HepG2 (cell line): Measurements from ENCODE around the gene BIRC5. TPM values are rescaled to one million over a fixed set of nuclear protein-coding genes. Genes with fewer than 3 reads are reported as not detected.
A peak's percentile ranks its signal among the peaks of the same experiment; 100 is the strongest.

Source experiments
- ATAC-seq: fragments of 200-7000 bp; cut with Tn5 transposase; 3 replicates; pipeline ENCODE4 v1.9.1; 2020; ENCODE audit warnings: mild to moderate bottlenecking, moderate library complexity
- BruUV-seq: library from RNA; stranded (reverse); fragments of 400-500 nt; replicated peaks from 2 replicates; lab custom pipeline; 2021; lab: Mats Ljungman, UMichigan
- CTCF ChIA-PET: fragments of 300-600 bp; formaldehyde crosslinking; extraction: SDS; loops from one replicate; lab custom pipeline; 2021; ENCODE audit warnings: low total read pairs, inconsistent platforms, low intra/inter-chr PET ratio; lab: Yijun Ruan, JAX
- POLR2A ChIA-PET: fragments of 350-600 bp; sonication (Branson Sonifier 250); formaldehyde crosslinking; loops from one replicate; lab custom pipeline; 2020; ENCODE audit warnings: antibody characterized with exemption, inconsistent platforms; lab: Yijun Ruan, JAX
- DNase-seq: peaks from one replicate; pipeline ENCODE4 v3.0.0-alpha.2; 2015; ENCODE audit warnings: low spot score
- FAIRE-seq: peaks from 3 replicates; lab custom pipeline; 2011; peaks lifted over from hg19 to GRCh38; lab: Jason Lieb, UNC
- H2AFZ ChIP-seq: one replicate; pipeline ENCODE4 v1.6.1; 2011; ENCODE audit warnings: low read length, inconsistent platforms
- H3K27ac ChIP-seq: fragments of 300-600 bp; 3 replicates; pipeline ENCODE4 v1.8.0; 2011; ENCODE audit warnings: mixed run types, mild to moderate bottlenecking, mixed read lengths, low read length, inconsistent platforms; ENCODE audit not compliant: insufficient read depth; ENCODE audit errors: extremely low read length
- H3K27me3 ChIP-seq, 2 experiments: fragments of 200-600 bp in 1 of 2; 2 replicates in 1 of 2; 3 replicates in 1 of 2; pipeline versions ENCODE4 v1.6.0 to v1.8.0; 2011; ENCODE audit warnings: low read length in 2 of 2, mild to moderate bottlenecking in 2 of 2, moderate library complexity in 2 of 2, inconsistent platforms in 1 of 2; ENCODE audit not compliant: insufficient read depth in 2 of 2, control insufficient read depth in 1 of 2
- H3K36me3 ChIP-seq, 2 experiments: fragments of 200-600 bp in 1 of 2; replicated peaks in 1 of 2; 2 replicates in 1 of 2; 3 replicates in 1 of 2; pipeline versions ENCODE4 v1.5.1 to v1.8.0; 2011; ENCODE audit warnings: low read length in 2 of 2, inconsistent platforms in 1 of 2; ENCODE audit not compliant: insufficient read depth in 2 of 2, control insufficient read depth in 1 of 2
- H3K4me1 ChIP-seq: 2 replicates; pipeline ENCODE4 v1.5.1; 2012; ENCODE audit warnings: low read length, inconsistent platforms; ENCODE audit not compliant: insufficient read depth
- H3K4me2 ChIP-seq: 2 replicates; pipeline ENCODE4 v1.6.0; 2011; ENCODE audit warnings: low read depth, low read length, inconsistent platforms
- H3K4me3 ChIP-seq, 3 experiments: fragments of 200-600 bp in 1 of 3; sonication (generic), shearing (Covaris generic) in 1 of 3; replicated peaks in 1 of 3; 2 replicates each; pipeline ENCODE4 v1.5.1; 2011 to 2016; ENCODE audit warnings: low read length in 3 of 3, inconsistent platforms in 2 of 3, low read depth in 2 of 3, mild to moderate bottlenecking in 2 of 3, control low read depth in 1 of 3, mixed read lengths in 1 of 3; ENCODE audit not compliant: insufficient read depth in 1 of 3
- H3K79me2 ChIP-seq: one replicate; pipeline ENCODE4 v1.6.1; 2011; ENCODE audit warnings: low read length, inconsistent platforms; ENCODE audit not compliant: insufficient read depth
- H3K9ac ChIP-seq: 2 replicates; pipeline ENCODE4 v1.6.0; 2011; ENCODE audit warnings: mild to moderate bottlenecking, low read depth, low read length, inconsistent platforms; ENCODE audit not compliant: insufficient read depth
- H3K9me3 ChIP-seq: 2 replicates; pipeline ENCODE4 v1.5.1; 2012; ENCODE audit warnings: mild to moderate bottlenecking, low read length
- H4K20me1 ChIP-seq: 2 replicates; pipeline ENCODE4 v1.6.0; 2011; ENCODE audit warnings: inconsistent platforms, mild to moderate bottlenecking, low read length, moderate library complexity; ENCODE audit not compliant: insufficient read depth
- CEBPB ChIP-seq: IDR thresholded peaks from 2 replicates; pipeline ENCODE4 v1.6.1; 2011; ENCODE audit warnings: low read depth, low read length, improper control_type of control experiment, borderline replicate concordance
- DDIT3 ChIP-seq: sonication (generic); formaldehyde crosslinking; IDR thresholded peaks from 2 replicates; pipeline ENCODE4 v1.4.0; 2020; ENCODE audit warnings: mild to moderate bottlenecking, missing genetic modification reagents
- E2F1 ChIP-seq: sonication (generic); formaldehyde crosslinking; IDR thresholded peaks from 2 replicates; pipeline ENCODE4 v1.5.0; 2020; ENCODE audit warnings: missing genetic modification reagents
- ELF3 ChIP-seq: IDR thresholded peaks from 2 replicates; pipeline ENCODE4 v1.6.1; 2016; ENCODE audit warnings: missing genetic modification reagents, missing compliant biosample characterization
- EZH2 ChIP-seq: conservative IDR thresholded peaks from 2 replicates; pipeline ENCODE4 v1.6.1; 2012; ENCODE audit warnings: mild to moderate bottlenecking, low read depth, low read length, moderate library complexity
- FOSL2 ChIP-seq: sonication (generic); formaldehyde crosslinking; IDR thresholded peaks from 2 replicates; pipeline ENCODE4 v1.4.0; 2020; ENCODE audit warnings: missing genetic modification reagents
- FOXK1 ChIP-seq: sonication (generic); formaldehyde crosslinking; IDR thresholded peaks from 2 replicates; pipeline ENCODE4 v1.4.0; 2020; ENCODE audit warnings: low read depth, missing genetic modification reagents, borderline replicate concordance
- MXI1 ChIP-seq: IDR thresholded peaks from 3 replicates; pipeline ENCODE4 v1.6.1; 2012; ENCODE audit warnings: low read depth, low read length, inconsistent platforms, borderline replicate concordance
- NFKBIZ ChIP-seq: IDR thresholded peaks from 2 replicates; pipeline ENCODE4 v1.6.1; 2018; ENCODE audit warnings: missing genetic modification reagents, missing compliant biosample characterization
- NR2F6 ChIP-seq, 2 experiments: IDR thresholded peaks; 2 replicates each; pipeline ENCODE4 v1.6.1; 2016; ENCODE audit warnings: antibody characterized with exemption in 1 of 2, mild to moderate bottlenecking in 1 of 2
- PCBP1 ChIP-seq: fragments of 200-400 bp; formaldehyde crosslinking; IDR thresholded peaks from 2 replicates; pipeline ENCODE4 v1.6.1; 2017; ENCODE audit warnings: mild to moderate bottlenecking, low read depth, low read length, borderline replicate concordance
- POGK ChIP-seq: sonication (generic); formaldehyde crosslinking; conservative IDR thresholded peaks from 2 replicates; pipeline ENCODE4 v1.8.0; 2022; ENCODE audit warnings: mild to moderate bottlenecking, moderate library complexity, missing genetic modification reagents
- RAD51 ChIP-seq: fragments of 450-650 bp; IDR thresholded peaks from 2 replicates; pipeline ENCODE4 v1.6.1; 2016; ENCODE audit warnings: borderline replicate concordance
- STAG1 ChIP-seq: sonication (generic); formaldehyde crosslinking; IDR thresholded peaks from 2 replicates; pipeline ENCODE4 v1.4.0; 2020; ENCODE audit warnings: missing genetic modification reagents
- TBX2 ChIP-seq: sonication (generic); formaldehyde crosslinking; IDR thresholded peaks from 2 replicates; pipeline ENCODE4 v1.5.0; 2020; ENCODE audit warnings: missing genetic modification reagents, mild to moderate bottlenecking, borderline replicate concordance
- TCF7 ChIP-seq: sonication (generic); IDR thresholded peaks from 2 replicates; pipeline ENCODE4 v1.6.1; 2016; ENCODE audit warnings: antibody characterized with exemption, low read depth
- THAP11 ChIP-seq: IDR thresholded peaks from 2 replicates; pipeline ENCODE4 v1.6.1; 2016; ENCODE audit warnings: missing biosample characterization, missing genetic modification reagents
- ZBTB21 ChIP-seq: sonication (generic); formaldehyde crosslinking; IDR thresholded peaks from 2 replicates; pipeline ENCODE4 v1.4.0; 2020; ENCODE audit warnings: missing genetic modification reagents
- ZNF136 ChIP-seq: sonication (generic); formaldehyde crosslinking; IDR thresholded peaks from 2 replicates; pipeline ENCODE4 v1.8.1; 2022; ENCODE audit warnings: low read depth, mild to moderate bottlenecking, moderate library complexity, missing genetic modification reagents
- ZNF160 ChIP-seq: sonication (generic); formaldehyde crosslinking; IDR thresholded peaks from 2 replicates; pipeline ENCODE4 v1.8.0; 2022; ENCODE audit warnings: mild to moderate bottlenecking, inconsistent platforms, missing genetic modification reagents
- ZNF343 ChIP-seq: sonication (generic); formaldehyde crosslinking; IDR thresholded peaks from 2 replicates; pipeline ENCODE4 v1.4.0; 2020; ENCODE audit warnings: mild to moderate bottlenecking, missing genetic modification reagents
- ZNF543 ChIP-seq: sonication (generic); formaldehyde crosslinking; IDR thresholded peaks from 2 replicates; pipeline ENCODE4 v1.4.0; 2020; ENCODE audit warnings: mild to moderate bottlenecking, missing genetic modification reagents
- ZNF557 ChIP-seq: sonication (generic); formaldehyde crosslinking; IDR thresholded peaks from 2 replicates; pipeline ENCODE4 v1.4.0; 2020; ENCODE audit warnings: missing genetic modification reagents
- WGBS: methylation state at CpG from one replicate; pipeline ENCODE4 v1.1.6; 2017; ENCODE audit warnings: low lambda C conversion rate; 5-methylcytosine and 5-hydroxymethylcytosine counted together
- in situ Hi-C: cut with HindIII; loops from 2 replicates; pipeline ENCODE4 v1.10.0; 2017; ENCODE audit warnings: low pct_unique_long_range_greater_than_20kb; ENCODE audit not compliant: extremely low pct_ligation_motif_present
- intact Hi-C: fragments of 100-400 bp; cut with micrococcal nuclease; formaldehyde crosslinking; loops from one replicate; pipeline ENCODE4 v1.10.0; 2022; ENCODE audit not compliant: unreplicated experiment
- polyA plus RNA-seq, 8 experiments: library from polyadenylated mRNA; depleted of rRNA in 3 of 8; stranded (reverse) in 7 of 8; unstranded in 1 of 8; fragments of >200 nt; fragmentation: Illumina TruSeq in 4 of 8; extraction: Trizol in 4 of 8; gene quantifications; 2 replicates each; pipeline versions ENCODE4 v1.2.1 to v1.2.3, GENCODE V29; 2011 to 2016; ENCODE audit warnings: low read depth in 4 of 8, missing spikeins in 1 of 8, mixed read lengths in 1 of 8; ENCODE audit not compliant: insufficient read depth in 1 of 8
- total RNA-seq, 5 experiments: library from RNA; depleted of rRNA; stranded (reverse); fragments of >200 nt; fragmentation: Illumina TruSeq; extraction: Trizol; gene quantifications; 2 replicates each; pipeline ENCODE4 v1.2.3, GENCODE V29; 2016; ENCODE audit warnings: low read depth in 1 of 5

Gene BIRC5
- total and polyA plus RNA-seq, 2 of the 13 experiments (the other 11 are each of a cell fraction or from before 2014, with no cell fraction given): 30.3 to 135 TPM

GRCh38 chr17:78179372-78179771, 34.7 kb upstream of the BIRC5 start (continued):
- TF ChIP-seq TBX2 (CRISPR knock-in tag): no peak
- no peak for TF ChIP-seq ZNF343 (CRISPR knock-in tag)
- peak; percentile 50; the same call in 1 of the 2 replicates for TF ChIP-seq CEBPB
- no peak for TF ChIP-seq ZNF160 (CRISPR knock-in tag)
- TF ChIP-seq PCBP1: no peak
- TF ChIP-seq DDIT3: no peak
- TF ChIP-seq ZNF557 (CRISPR knock-in tag): no peak
- no peak for TF ChIP-seq POGK (CRISPR knock-in tag)
- TF ChIP-seq FOSL2: peak; percentile 67
- TF ChIP-seq FOXK1 (CRISPR knock-in tag): no peak
- TF ChIP-seq ZNF543: no peak
- TF ChIP-seq EZH2: no peak

- WGBS: 95% methylated on average over 14 of the region's 14 CpGs
- no peak overlapping the region for H3K4me2 ChIP-seq
- no peaks in the 10 kb centered on the region for H4K20me1 ChIP-seq
- H3K9me3 ChIP-seq: no peaks in the 10 kb centered on the region
- no peak overlapping the region for H3K9ac ChIP-seq
- in situ Hi-C loops (no loop called here), intact Hi-C loops (no loop called here)
- FAIRE-seq (no peak), DNase-seq (no peak), ATAC-seq (no peak)
- TF ChIP-seq RAD51 (no peak), NR2F6 (IDR thresholded peaks at IDR 0.05) (no peak), NR2F6 (CRISPR knock-in tag; IDR thresholded peaks at IDR 0.05) (no peak), THAP11 (CRISPR knock-in tag) (no peak), NFKBIZ (CRISPR knock-in tag) (no peak), E2F1 (CRISPR knock-in tag) (no peak), ZNF136 (CRISPR knock-in tag) (no peak), TCF7 (no peak), ELF3 (CRISPR knock-in tag) (no peak), STAG1 (no peak), MXI1 (no peak), ZBTB21 (CRISPR knock-in tag) (no peak)
- ChIA-PET CTCF (no interaction called here), POLR2A (interaction anchor here (0.7 to 1.2 kb wide), 2 partner anchors 8 to 61 kb away, joined by 3 to 7 read pairs; no protein-coding TSS in a partner anchor)
- peaks cover 7% of the 10 kb centered on the region for H3K79me2 ChIP-seq
- no peak overlapping the region for H3K4me3 ChIP-seq
- H3K27me3 ChIP-seq: no peaks in the 10 kb centered on the region
- no peak overlapping the region for H2AFZ ChIP-seq
- peaks cover 18 to 82% of the 10 kb centered on the region in 2 experiments for H3K36me3 ChIP-seq
- no TSS peak for BruUV-seq
- H3K27ac ChIP-seq: no peak overlapping the region
- H3K4me1 ChIP-seq: peaks cover 23% of the 10 kb centered on the region
Observed at GRCh38 chr17:78180083-78180482, 34.0 kb upstream of the BIRC5 start.
